Lower leg skin (tissue), 4 donors: ENCODE results near the gene LAMP1. TPM values are rescaled to one million over a fixed set of nuclear protein-coding genes. Genes with fewer than 3 reads are reported as not detected.

Source experiments
- DNase-seq, 2 donors: peaks; one replicate each; pipeline ENCODE4 v3.0.0-alpha.2; 2019; ENCODE audit warnings: low spot score in 2 of 2
- H3K4me3 ChIP-seq: fragments of 200-600 bp; sonication (generic); 2 replicates; pipeline ENCODE4 v1.5.1; 2017; ENCODE audit warnings: mild to moderate bottlenecking, low read depth; ENCODE audit not compliant: poor library complexity, severe bottlenecking
- CTCF ChIP-seq, 3 donors: fragments of 450-650 bp; IDR thresholded peaks; one replicate each; pipeline ENCODE4 v1.5.1; 2016; ENCODE audit warnings: antibody characterized with exemption in 3 of 3, mild to moderate bottlenecking in 3 of 3, moderate library complexity in 2 of 3
- POLR2A ChIP-seq, 2 donors: fragments of 450-650 bp; IDR thresholded peaks; one replicate each; pipeline ENCODE4 v1.6.1; 2016 to 2017; ENCODE audit warnings: antibody characterized with exemption in 2 of 2, mild to moderate bottlenecking in 1 of 2, moderate library complexity in 1 of 2
- WGBS, 2 donors: methylation state at CpG; one replicate each; pipeline ENCODE4 v1.1.5; 2018; 5-methylcytosine and 5-hydroxymethylcytosine counted together
- intact Hi-C: fragments of 100-400 bp; cut with DNase I; formaldehyde crosslinking; loops from one replicate; pipeline ENCODE4 v1.15.0; 2023; ENCODE audit warnings: low total_unique reads
- total RNA-seq, 4 donors: library from RNA; depleted of rRNA; stranded (reverse); fragments of >200 nt; gene quantifications; one replicate each; pipeline ENCODE4 v1.1.0, GENCODE V29; 2016

LAMP1 gene
- total RNA-seq, 4 donors from 2014 or later = 198 to 240 (median 209) TPM

- TF ChIP-seq CTCF (IDR thresholded peaks at IDR 0.05) = no peak
- no peak for TF ChIP-seq POLR2A (IDR thresholded peaks at IDR 0.05)
These were observed 30.9 kb downstream of the LAMP1 start for GRCh38 chr13:113327766-113328471.

GRCh38 chr13:113328851-113329250, 31.8 kb downstream of the LAMP1 start:
- WGBS, 2 donors = 88 to 92% methylated on average over 12 of the region's 12 CpGs
- DNase-seq = no peak
- intact Hi-C loops = no loop called here
- no peak for TF ChIP-seq CTCF (IDR thresholded peaks at IDR 0.05)
- TF ChIP-seq POLR2A (IDR thresholded peaks at IDR 0.05) = no peak
- no peak overlapping the region for H3K4me3 ChIP-seq

More at GRCh38 chr13:113327766-113328471, 30.9 kb downstream of the LAMP1 start:
- 72 to 78% methylated on average over 17 to 19 of the region's 20 CpGs for WGBS, 2 donors
- intact Hi-C loops = no loop called here
- DNase-seq = no peak
- H3K4me3 ChIP-seq = no peak overlapping the region

GRCh38 chr13:113329656-113330312, 32.7 kb downstream of the LAMP1 start:
- intact Hi-C loops = no loop called here
- no peak for TF ChIP-seq CTCF (IDR thresholded peaks at IDR 0.05)
- TF ChIP-seq POLR2A (IDR thresholded peaks at IDR 0.05) = no peak
- WGBS, 2 donors = 84 to 86% methylated on average over 22 of the region's 22 CpGs
- H3K4me3 ChIP-seq = no peak overlapping the region
- no peak for DNase-seq

- WGBS, 2 donors = 93 to 95% methylated on average over 12 of the region's 12 CpGs
- no peak overlapping the region for H3K4me3 ChIP-seq
- no peak for TF ChIP-seq POLR2A (IDR thresholded peaks at IDR 0.05)
- intact Hi-C loops = no loop called here
- DNase-seq = no peak
These were observed 35.6 kb downstream of the LAMP1 start for GRCh38 chr13:113332615-113333014.

- no peak for DNase-seq
- intact Hi-C loops = no loop called here
- 88 to 97% methylated on average over 12 to 14 of the region's 14 CpGs for WGBS, 2 donors
- no peak overlapping the region for H3K4me3 ChIP-seq
- no peak for TF ChIP-seq POLR2A (IDR thresholded peaks at IDR 0.05)
- no peak for TF ChIP-seq CTCF (IDR thresholded peaks at IDR 0.05)
These were observed 36.0 kb downstream of the LAMP1 start for GRCh38 chr13:113333076-113333475.

- intact Hi-C loops = no loop called here
- no peak for TF ChIP-seq CTCF (IDR thresholded peaks at IDR 0.05)
- DNase-seq = no peak
- WGBS, 2 donors = 72 to 79% methylated on average over 17 of the region's 17 CpGs
- no peak overlapping the region for H3K4me3 ChIP-seq
These were observed 40.5 kb downstream of the LAMP1 start for GRCh38 chr13:113337556-113337955.
